Right lung (tissue), 5 donors: ENCODE measurements around the gene WRNIP1. TPM values are rescaled to one million over a fixed set of nuclear protein-coding genes. Genes with fewer than 3 reads are reported as not detected.
A peak's percentile ranks its signal among the peaks of the same experiment; 100 is the strongest.
"Not testable (repeated sequence)": the region's sequence is repeated elsewhere in the genome, so short reads cannot be mapped to it uniquely, and the experiment has no call there.

ENCODE experiments used
- DNase-seq, 2 donors: peaks; one replicate each; pipeline ENCODE4 v3.0.0-alpha.2; 2013
- polyA plus RNA-seq, 5 donors: library from polyadenylated mRNA; unstranded; fragments of 120-200 nt; gene quantifications; one replicate each; pipeline versions ENCODE4 v1.2.1 to v1.2.3, GENCODE V29; 2013; ENCODE audit warnings: inconsistent platforms in 1 of 5, low replicate concordance in 1 of 5; ENCODE audit not compliant: insufficient read length in 5 of 5, insufficient read depth in 1 of 5

The WRNIP1 gene
- polyA plus RNA-seq, 5 donors: 47.7 to 53.5 (median 50.2) TPM

- DNase-seq: no peak
These were observed 17.6 kb downstream of the WRNIP1 start for GRCh38 chr6:2782825-2783187.

GRCh38 chr6:2783188-2783963 lies 18.2 kb downstream of the WRNIP1 start:
- DNase-seq: no peak

- DNase-seq: no peak
These were observed 18.9 kb downstream of the WRNIP1 start for GRCh38 chr6:2784061-2784460.

GRCh38 chr6:2784930-2785329 lies 19.7 kb downstream of the WRNIP1 start:
- DNase-seq: no peak

- DNase-seq: no peak
These were observed 21.1 kb downstream of the WRNIP1 start for GRCh38 chr6:2786269-2786668.

GRCh38 chr6:2790588-2791449 lies 25.6 kb downstream of the WRNIP1 start:
- DNase-seq: peak; percentile 47 to 61

GRCh38 chr6:2791450-2791974 lies 26.3 kb downstream of the WRNIP1 start:
- no peak for DNase-seq

- no peak for DNase-seq
These were observed 27.3 kb downstream of the WRNIP1 start for GRCh38 chr6:2792330-2793110.

- no peak for DNase-seq
These were observed 28.4 kb downstream of the WRNIP1 start for GRCh38 chr6:2793534-2794151.

- DNase-seq: no peak
These were observed 29.1 kb downstream of the WRNIP1 start for GRCh38 chr6:2794171-2794730.

GRCh38 chr6:2795162-2795561 lies 30.0 kb downstream of the WRNIP1 start:
- DNase-seq: no peak

GRCh38 chr6:2795956-2796355 lies 30.8 kb downstream of the WRNIP1 start:
- DNase-seq: no peak

GRCh38 chr6:2796861-2797260 lies 31.7 kb downstream of the WRNIP1 start:
- no peak for DNase-seq

GRCh38 chr6:2797564-2798031 lies 32.4 kb downstream of the WRNIP1 start:
- DNase-seq: no peak

- DNase-seq: no peak
These were observed 33.5 kb downstream of the WRNIP1 start for GRCh38 chr6:2798586-2799134.

GRCh38 chr6:2799936-2800527 lies 34.8 kb downstream of the WRNIP1 start:
- DNase-seq: no peak

GRCh38 chr6:2800552-2801316 lies 35.5 kb downstream of the WRNIP1 start:
- DNase-seq: no peak

GRCh38 chr6:2801687-2802086 lies 36.5 kb downstream of the WRNIP1 start:
- not testable (repeated sequence) for DNase-seq

- no peak for DNase-seq
These were observed 37.4 kb downstream of the WRNIP1 start for GRCh38 chr6:2802521-2803060.
